HG03457 (cell line): ENCODE results near the gene SLC35E1.

Experiments used
- ATAC-seq: cut with Tn5 transposase; IDR thresholded peaks from one replicate; pipeline ENCODE4 v1.9.1; 2021; ENCODE audit warnings: moderate number of reproducible peaks; ENCODE audit not compliant: unreplicated experiment

Gene SLC35E1

GRCh38 chr19:16572332-16573211 is at the start of gene SLC35E1:
SLC35E1 (minus strand) TSS chr19:16572415; CDS start chr19:16572364, 51 bp downstream.
- peak; percentile 51 for ATAC-seq

- ATAC-seq = no peak
Measured at GRCh38 chr19:16621165-16621800, 49.1 kb upstream of the SLC35E1 start.

GRCh38 chr19:16620584-16620983 is 48.4 kb upstream of the SLC35E1 start:
- ATAC-seq = no peak

GRCh38 chr19:16620018-16620417 is 47.8 kb upstream of the SLC35E1 start:
- no peak for ATAC-seq

- ATAC-seq = no peak
Measured at GRCh38 chr19:16619457-16619856, 47.2 kb upstream of the SLC35E1 start.

GRCh38 chr19:16618248-16618647 is 46.0 kb upstream of the SLC35E1 start:
- ATAC-seq = no peak

GRCh38 chr19:16615808-16616207 is 43.6 kb upstream of the SLC35E1 start:
- no peak for ATAC-seq

GRCh38 chr19:16614941-16615340 is 42.7 kb upstream of the SLC35E1 start:
- no peak for ATAC-seq

- ATAC-seq = no peak
Measured at GRCh38 chr19:16613841-16614240, 41.6 kb upstream of the SLC35E1 start.

- no peak for ATAC-seq
Measured at GRCh38 chr19:16612636-16613035, 40.4 kb upstream of the SLC35E1 start.

- ATAC-seq = no peak
Measured at GRCh38 chr19:16611121-16611520, 38.9 kb upstream of the SLC35E1 start.

- ATAC-seq = no peak
Measured at GRCh38 chr19:16609511-16610200, 37.4 kb upstream of the SLC35E1 start.

GRCh38 chr19:16608290-16608739 is 36.1 kb upstream of the SLC35E1 start:
- no peak for ATAC-seq

GRCh38 chr19:16607819-16608218 is 35.6 kb upstream of the SLC35E1 start:
- no peak for ATAC-seq

GRCh38 chr19:16605553-16605994 is 33.4 kb upstream of the SLC35E1 start:
- no peak for ATAC-seq

- no peak for ATAC-seq
Measured at GRCh38 chr19:16605115-16605514, 32.9 kb upstream of the SLC35E1 start.

GRCh38 chr19:16604615-16605014 is 32.4 kb upstream of the SLC35E1 start:
- no peak for ATAC-seq

- ATAC-seq = no peak
Measured at GRCh38 chr19:16603090-16603489, 30.9 kb upstream of the SLC35E1 start.

GRCh38 chr19:16601378-16602052 is 29.3 kb upstream of the SLC35E1 start:
- no peak for ATAC-seq

GRCh38 chr19:16600824-16601223 is 28.6 kb upstream of the SLC35E1 start:
- ATAC-seq = no peak
